SK-N-SH (cell line): ENCODE data around the gene SH3PXD2A. TPM values are rescaled to one million over a fixed set of nuclear protein-coding genes. Genes with fewer than 3 reads are reported as not detected.

Experiments used
- CTCF ChIA-PET: fragments of 300-600, 350-600 bp; formaldehyde crosslinking; extraction: SDS; loops from one replicate; lab custom pipeline; 2021; lab: Yijun Ruan, JAX
- POLR2A ChIA-PET: fragments of 350-600 bp; sonication (Branson Sonifier 250); formaldehyde crosslinking; extraction: SDS; loops from one replicate; lab custom pipeline; 2020; ENCODE audit warnings: antibody characterized with exemption, inconsistent platforms; lab: Yijun Ruan, JAX
- DNase-seq: peaks from one replicate; pipeline ENCODE4 v3.0.0; 2012
- H2AFZ ChIP-seq: fragments of 200-600 bp; sonication (generic); 2 replicates; pipeline ENCODE4 v1.8.1; 2016; ENCODE audit warnings: antibody characterized with exemption, mild to moderate bottlenecking, low read depth
- H3F3A ChIP-seq: fragments of 200-600 bp; sonication (generic); replicated peaks from 2 replicates; pipeline ENCODE3; 2016; ENCODE audit warnings: antibody characterized with exemption, mild to moderate bottlenecking; ENCODE audit not compliant: insufficient read depth
- H3K27ac ChIP-seq, 2 experiments: fragments of 200-500 bp in 1 of 2; fragments of 200-600 bp in 1 of 2; sonication (Bioruptor generic) in 1 of 2; sonication (generic), shearing (Covaris generic) in 1 of 2; 2 replicates each; pipeline versions ENCODE4 v1.5.1 to v1.6.1; 2014 to 2016; ENCODE audit warnings: low read depth in 2 of 2, inconsistent platforms in 1 of 2, low read length in 1 of 2, mild to moderate bottlenecking in 1 of 2, mixed read lengths in 1 of 2
- H3K27me3 ChIP-seq: fragments of 200-600 bp; sonication (generic), shearing (Covaris generic); 2 replicates; pipeline ENCODE4 v1.6.1; 2016; ENCODE audit warnings: mixed run types; ENCODE audit not compliant: insufficient read depth
- H3K36me3 ChIP-seq, 2 experiments: fragments of 200-500 bp in 1 of 2; fragments of 200-600 bp in 1 of 2; sonication (Bioruptor generic) in 1 of 2; sonication (generic) in 1 of 2; replicated peaks in 1 of 2; 2 replicates each; pipeline versions ENCODE3 to v1.5.1; 2014 to 2016; ENCODE audit warnings: low read length in 1 of 2, mild to moderate bottlenecking in 1 of 2; ENCODE audit not compliant: insufficient read depth in 2 of 2, control insufficient read depth in 1 of 2
- H3K4me1 ChIP-seq, 2 experiments: fragments of 200-500 bp in 1 of 2; fragments of 200-600 bp in 1 of 2; sonication (Bioruptor generic) in 1 of 2; sonication (generic), shearing (Covaris generic) in 1 of 2; 2 replicates each; pipeline versions ENCODE4 v1.5.1 to v1.6.1; 2014 to 2016; ENCODE audit warnings: low read depth in 1 of 2, low read length in 1 of 2, mixed run types in 1 of 2; ENCODE audit not compliant: insufficient read depth in 2 of 2, control insufficient read depth in 1 of 2
- H3K4me2 ChIP-seq: fragments of 200-600 bp; sonication (generic), shearing (Covaris generic); 2 replicates; pipeline ENCODE4 v1.6.1; 2017; ENCODE audit warnings: mixed run types
- H3K4me3 ChIP-seq, 2 experiments: fragments of 200-500 bp in 1 of 2; fragments of 200-600 bp in 1 of 2; sonication (Bioruptor generic) in 1 of 2; sonication (generic), shearing (Covaris generic) in 1 of 2; 2 replicates each; pipeline versions ENCODE4 v1.5.1 to v1.8.1; 2014 to 2016; ENCODE audit warnings: low read depth in 2 of 2, inconsistent platforms in 1 of 2, low read length in 1 of 2, mild to moderate bottlenecking in 1 of 2, mixed read lengths in 1 of 2, moderate library complexity in 1 of 2
- H3K79me2 ChIP-seq: fragments of 200-600 bp; sonication (generic); 2 replicates; pipeline ENCODE4 v1.8.1; 2017; ENCODE audit warnings: mild to moderate bottlenecking; ENCODE audit not compliant: insufficient read depth
- H3K9ac ChIP-seq: fragments of 200-600 bp; sonication (generic); 2 replicates; pipeline ENCODE4 v1.6.1; 2017; ENCODE audit warnings: mixed run types
- H3K9me2 ChIP-seq: fragments of 200-600 bp; sonication (generic); 2 replicates; pipeline ENCODE4 v1.6.1; 2017; ENCODE audit warnings: mixed run types
- H3K9me3 ChIP-seq: fragments of 200-600 bp; sonication (generic); 2 replicates; pipeline ENCODE4 v1.6.1; 2017; ENCODE audit warnings: mixed run types, mild to moderate bottlenecking, moderate library complexity
- H4K20me1 ChIP-seq: fragments of 200-600 bp; sonication (generic); 2 replicates; pipeline ENCODE4 v1.6.1; 2017; ENCODE audit warnings: mild to moderate bottlenecking, mixed run types; ENCODE audit not compliant: insufficient read depth
- ELF1 ChIP-seq: IDR thresholded peaks from 2 replicates; pipeline ENCODE4 v1.4.0; 2012
- GATA2 ChIP-seq: sonication (generic); formaldehyde crosslinking; IDR thresholded peaks from 2 replicates; pipeline ENCODE4 v1.5.0; 2020; ENCODE audit warnings: mild to moderate bottlenecking, missing genetic modification reagents
- MXI1 ChIP-seq: IDR thresholded peaks from 2 replicates; pipeline ENCODE4 v1.6.1; 2012; ENCODE audit warnings: mild to moderate bottlenecking, low read depth, low read length, improper control_type of control experiment
- NFIC ChIP-seq: IDR thresholded peaks from 2 replicates; pipeline ENCODE4 v1.4.0; 2012; ENCODE audit warnings: borderline replicate concordance
- NRF1 ChIP-seq: IDR thresholded peaks from 2 replicates; pipeline ENCODE4 v1.6.1; 2012; ENCODE audit warnings: low read depth, mild to moderate bottlenecking, low read length
- POLR2AphosphoS5 ChIP-seq: IDR thresholded peaks from 2 replicates; pipeline ENCODE4 v1.6.1; 2012; ENCODE audit warnings: low read depth, low read length
- RAD21 ChIP-seq: IDR thresholded peaks from 2 replicates; pipeline ENCODE4 v1.6.1; 2012; ENCODE audit warnings: mild to moderate bottlenecking, low read length
- SIN3A ChIP-seq: IDR thresholded peaks from 2 replicates; pipeline ENCODE4 v1.6.1; 2012; ENCODE audit warnings: low read depth, mild to moderate bottlenecking, low read length, moderate library complexity, borderline replicate concordance
- SMC3 ChIP-seq: IDR thresholded peaks from 2 replicates; pipeline ENCODE4 v1.6.1; 2012; ENCODE audit warnings: low read depth, low read length, improper control_type of control experiment
- TCF12 ChIP-seq: IDR thresholded peaks from 2 replicates; pipeline ENCODE4 v1.4.0; 2012
- WGBS: methylation state at CpG from one replicate; pipeline ENCODE4 v1.1.6; 2017; ENCODE audit warnings: low lambda C conversion rate; 5-methylcytosine and 5-hydroxymethylcytosine counted together
- polyA plus RNA-seq, 3 experiments: library from polyadenylated mRNA; depleted of rRNA; stranded (reverse); fragments of >200 nt; gene quantifications; 2 replicates each; pipeline ENCODE4 v1.2.3, GENCODE V29; 2012
- TF ChIP-seq, protein P1 (sequence below): IDR thresholded peaks from 2 replicates; pipeline ENCODE4; 2012
- TF ChIP-seq, protein P2 (sequence below): fragments of 200-600 bp; sonication (generic); IDR thresholded peaks from 2 replicates; pipeline ENCODE4 v1.6.1; 2017; ENCODE audit warnings: antibody characterized with exemption, mild to moderate bottlenecking, moderate library complexity

SH3PXD2A gene
- polyA plus RNA-seq, 1 of the 3 experiments (the other 2 are of a cell fraction), result 2.5 TPM

DNA sequence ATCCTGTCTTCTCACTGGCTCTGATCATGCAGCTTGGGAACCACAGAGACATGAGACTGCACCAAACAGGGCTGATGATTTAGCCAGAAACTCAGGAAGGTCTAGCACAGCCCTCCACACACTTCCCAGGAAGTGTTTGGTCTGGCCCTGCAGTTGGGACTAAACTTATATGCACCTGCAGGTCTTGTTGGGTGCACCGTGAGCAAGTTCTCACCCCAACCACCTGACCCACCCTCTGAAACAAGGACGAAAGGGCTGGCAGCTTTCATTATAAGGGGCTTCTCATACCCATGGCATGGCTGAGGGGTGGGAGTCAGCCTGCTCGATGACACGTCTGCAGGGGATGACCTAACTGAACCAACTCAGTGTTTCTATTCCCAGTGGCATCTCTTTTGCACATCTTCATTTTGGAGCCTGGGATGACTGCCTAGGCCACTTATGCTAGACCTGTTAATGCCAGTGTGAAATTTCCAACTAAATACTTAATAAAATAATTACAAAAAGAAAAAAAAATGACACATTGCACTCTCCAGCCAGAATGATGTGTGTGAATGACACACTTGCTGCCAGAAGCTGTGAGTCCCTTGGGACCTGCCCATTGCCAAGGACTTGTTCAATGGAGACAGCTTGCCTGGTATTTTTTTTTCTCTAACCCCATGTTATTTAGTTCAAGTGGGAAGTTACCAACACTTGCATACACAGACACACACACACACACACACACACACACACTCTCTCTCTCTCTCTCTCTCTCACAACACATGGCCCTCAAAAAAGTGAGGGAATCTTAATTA, 259.2 kb downstream of the SH3PXD2A start (continued):
- TF ChIP-seq, protein P1, sequence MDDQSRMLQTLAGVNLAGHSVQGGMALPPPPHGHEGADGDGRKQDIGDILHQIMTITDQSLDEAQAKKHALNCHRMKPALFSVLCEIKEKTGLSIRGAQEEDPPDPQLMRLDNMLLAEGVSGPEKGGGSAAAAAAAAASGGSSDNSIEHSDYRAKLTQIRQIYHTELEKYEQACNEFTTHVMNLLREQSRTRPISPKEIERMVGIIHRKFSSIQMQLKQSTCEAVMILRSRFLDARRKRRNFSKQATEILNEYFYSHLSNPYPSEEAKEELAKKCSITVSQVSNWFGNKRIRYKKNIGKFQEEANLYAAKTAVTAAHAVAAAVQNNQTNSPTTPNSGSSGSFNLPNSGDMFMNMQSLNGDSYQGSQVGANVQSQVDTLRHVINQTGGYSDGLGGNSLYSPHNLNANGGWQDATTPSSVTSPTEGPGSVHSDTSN, result no peak

DNA sequence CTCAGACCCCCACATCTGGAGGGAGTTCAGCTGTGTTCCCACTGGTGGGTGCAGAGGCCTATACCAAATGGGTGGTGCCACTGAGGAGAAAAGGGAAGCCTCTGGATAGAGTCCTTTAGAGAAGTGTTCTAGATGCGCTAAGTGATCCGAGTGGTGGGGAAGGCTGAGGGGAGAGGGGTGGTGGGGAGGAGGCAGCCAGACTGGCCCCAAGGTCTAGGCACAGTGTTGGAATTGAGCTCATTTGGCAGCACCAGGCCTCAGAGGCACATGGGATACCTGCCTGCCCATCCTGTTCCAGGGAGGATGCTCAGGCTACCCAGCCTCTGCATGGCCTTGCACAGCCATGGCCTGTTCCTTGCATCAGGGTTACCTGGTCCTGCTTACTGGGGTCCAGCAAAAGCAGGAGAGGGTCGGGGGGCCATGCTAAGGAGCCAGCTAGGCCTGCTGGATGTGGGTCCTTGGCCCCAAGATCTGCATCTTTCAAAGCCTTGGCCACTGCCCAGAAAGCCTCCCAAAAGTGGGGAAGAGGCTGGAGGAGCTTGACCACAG, 262.3 kb downstream of the SH3PXD2A start:
- peaks cover 0 to 15% of the 10 kb centered on the region in 2 experiments; a peak in 1 of 4 replicates for H3K4me1 ChIP-seq
- H3K9me2 ChIP-seq, result no peaks in the 10 kb centered on the region
- no peaks in the 10 kb centered on the region for H3F3A ChIP-seq
- H4K20me1 ChIP-seq, result no peaks in the 10 kb centered on the region
- H3K27me3 ChIP-seq, result no peaks in the 10 kb centered on the region
- no peaks in the 10 kb centered on the region for H3K36me3 ChIP-seq
- no peak for DNase-seq
- no peak overlapping the region; a peak in 1 of 4 replicates for H3K4me3 ChIP-seq
- H3K79me2 ChIP-seq, result no peaks in the 10 kb centered on the region
- H2AFZ ChIP-seq, result no peak overlapping the region
- no peak overlapping the region for H3K9ac ChIP-seq
- ChIA-PET CTCF (interaction anchor here (0.6 to 9.0 kb wide), 51 partner anchors 8 to 295 kb away, joined by 3 to 129 read pairs (median 4); no protein-coding TSS in a partner anchor), POLR2A (interaction anchor here (0.6 kb wide), 2 partner anchors 118 to 166 kb away, joined by 3 read pairs; no protein-coding TSS in a partner anchor)
- no peaks in the 10 kb centered on the region for H3K9me3 ChIP-seq
- TF ChIP-seq SIN3A (no peak), GATA2 (CRISPR knock-in tag) (no peak)
- TF ChIP-seq, protein P2, sequence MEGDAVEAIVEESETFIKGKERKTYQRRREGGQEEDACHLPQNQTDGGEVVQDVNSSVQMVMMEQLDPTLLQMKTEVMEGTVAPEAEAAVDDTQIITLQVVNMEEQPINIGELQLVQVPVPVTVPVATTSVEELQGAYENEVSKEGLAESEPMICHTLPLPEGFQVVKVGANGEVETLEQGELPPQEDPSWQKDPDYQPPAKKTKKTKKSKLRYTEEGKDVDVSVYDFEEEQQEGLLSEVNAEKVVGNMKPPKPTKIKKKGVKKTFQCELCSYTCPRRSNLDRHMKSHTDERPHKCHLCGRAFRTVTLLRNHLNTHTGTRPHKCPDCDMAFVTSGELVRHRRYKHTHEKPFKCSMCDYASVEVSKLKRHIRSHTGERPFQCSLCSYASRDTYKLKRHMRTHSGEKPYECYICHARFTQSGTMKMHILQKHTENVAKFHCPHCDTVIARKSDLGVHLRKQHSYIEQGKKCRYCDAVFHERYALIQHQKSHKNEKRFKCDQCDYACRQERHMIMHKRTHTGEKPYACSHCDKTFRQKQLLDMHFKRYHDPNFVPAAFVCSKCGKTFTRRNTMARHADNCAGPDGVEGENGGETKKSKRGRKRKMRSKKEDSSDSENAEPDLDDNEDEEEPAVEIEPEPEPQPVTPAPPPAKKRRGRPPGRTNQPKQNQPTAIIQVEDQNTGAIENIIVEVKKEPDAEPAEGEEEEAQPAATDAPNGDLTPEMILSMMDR, result peak; percentile 4; the same call in 1 of the 2 replicates
- whole genome bisulfite sequencing, result 100% methylated on average over 2 of the region's 3 CpGs
- no peak overlapping the region for H3K27ac ChIP-seq
- H3K4me2 ChIP-seq, result no peak overlapping the region

DNA sequence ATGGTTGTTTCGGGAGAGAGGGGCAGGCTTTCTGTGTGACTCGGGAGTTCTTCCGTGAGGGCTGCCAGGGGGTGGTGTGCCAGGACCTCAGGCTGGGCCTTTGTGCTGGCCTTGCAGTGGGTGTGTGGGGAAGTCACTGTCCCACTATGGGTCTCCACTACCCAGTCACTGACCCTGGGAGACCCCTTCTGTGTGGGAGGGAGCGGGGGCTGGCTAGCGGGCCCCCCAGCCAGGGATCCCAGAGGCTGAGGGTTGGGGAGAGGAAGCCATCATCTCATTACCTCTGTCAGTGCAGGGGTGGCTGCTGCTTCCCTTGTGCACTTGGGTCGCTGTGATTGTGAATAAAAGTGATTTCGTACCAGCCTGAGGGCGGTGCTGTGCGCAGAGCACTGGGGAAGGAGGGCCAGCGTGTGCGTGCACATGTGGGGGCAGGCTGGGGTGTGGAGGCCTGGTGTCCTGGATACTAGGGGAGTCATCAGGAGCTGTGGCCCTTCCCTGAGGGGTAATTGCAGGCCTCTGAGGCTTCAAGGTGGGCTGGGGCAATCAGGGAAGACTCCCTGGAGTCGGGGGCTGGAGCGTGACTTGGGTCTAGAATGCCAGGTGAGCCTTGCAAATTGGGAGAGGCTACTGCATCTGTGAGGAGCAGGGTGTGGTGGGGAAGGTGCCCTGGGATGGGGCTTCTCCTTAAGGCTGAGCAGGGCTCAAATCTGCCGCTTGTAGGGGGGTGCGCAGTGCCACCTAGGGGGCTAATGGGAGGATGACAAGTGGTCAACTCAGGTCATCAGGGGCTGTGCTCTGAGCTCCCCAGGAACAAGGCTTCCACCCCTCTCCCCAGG, 263.0 kb downstream of the SH3PXD2A start:
- peak; percentile 91 for DNase-seq
- ChIA-PET POLR2A (interaction anchor here (0.6 kb wide), 1 partner anchor 117 kb away, joined by 3 read pairs; no protein-coding TSS in a partner anchor), CTCF (interaction anchor here (0.6 to 9.0 kb wide), 56 partner anchors 9 to 309 kb away, joined by 3 to 129 read pairs (median 4); no protein-coding TSS in a partner anchor)
- Histone ChIP-seq H3K4me1 (peaks cover 0 to 15% of the 10 kb centered on the region in 2 experiments; a peak in 1 of 4 replicates), H4K20me1 (no peaks in the 10 kb centered on the region), H3K27ac (peak overlapping the region in 1 of 2 experiments; percentile 7; a peak in 1 of 4 replicates), H3K79me2 (no peaks in the 10 kb centered on the region), H3K4me2 (no peak overlapping the region), H3F3A (no peaks in the 10 kb centered on the region), H3K36me3 (no peaks in the 10 kb centered on the region), H2AFZ (no peak overlapping the region), H3K9me3 (no peaks in the 10 kb centered on the region), H3K9ac (no peak overlapping the region), H3K9me2 (no peaks in the 10 kb centered on the region), H3K4me3 (no peak overlapping the region; a peak in 1 of 4 replicates), H3K27me3 (no peaks in the 10 kb centered on the region)
- WGBS, result 78% methylated on average over 11 of the region's 15 CpGs
- TF ChIP-seq ELF1 (no peak), NRF1 (no peak), TCF12 (no peak), POLR2AphosphoS5 (no peak), GATA2 (CRISPR knock-in tag) (no peak), MXI1 (no peak), RAD21 (peak; percentile 79), NFIC (no peak), SMC3 (peak; percentile 63)
- TF ChIP-seq, protein P2, result peak; percentile 71
- TF ChIP-seq, all 33 proteins: peak for 3
